ENCODE measurements around the gene DOCK4. TPM values are rescaled to one million over a fixed set of nuclear protein-coding genes. Genes with fewer than 3 reads are reported as not detected.

DOCK4 gene
- total RNA-seq, 6 experiments from 2014 or later, result 9.4 to 29.9 (median 22.8) TPM

DNA sequence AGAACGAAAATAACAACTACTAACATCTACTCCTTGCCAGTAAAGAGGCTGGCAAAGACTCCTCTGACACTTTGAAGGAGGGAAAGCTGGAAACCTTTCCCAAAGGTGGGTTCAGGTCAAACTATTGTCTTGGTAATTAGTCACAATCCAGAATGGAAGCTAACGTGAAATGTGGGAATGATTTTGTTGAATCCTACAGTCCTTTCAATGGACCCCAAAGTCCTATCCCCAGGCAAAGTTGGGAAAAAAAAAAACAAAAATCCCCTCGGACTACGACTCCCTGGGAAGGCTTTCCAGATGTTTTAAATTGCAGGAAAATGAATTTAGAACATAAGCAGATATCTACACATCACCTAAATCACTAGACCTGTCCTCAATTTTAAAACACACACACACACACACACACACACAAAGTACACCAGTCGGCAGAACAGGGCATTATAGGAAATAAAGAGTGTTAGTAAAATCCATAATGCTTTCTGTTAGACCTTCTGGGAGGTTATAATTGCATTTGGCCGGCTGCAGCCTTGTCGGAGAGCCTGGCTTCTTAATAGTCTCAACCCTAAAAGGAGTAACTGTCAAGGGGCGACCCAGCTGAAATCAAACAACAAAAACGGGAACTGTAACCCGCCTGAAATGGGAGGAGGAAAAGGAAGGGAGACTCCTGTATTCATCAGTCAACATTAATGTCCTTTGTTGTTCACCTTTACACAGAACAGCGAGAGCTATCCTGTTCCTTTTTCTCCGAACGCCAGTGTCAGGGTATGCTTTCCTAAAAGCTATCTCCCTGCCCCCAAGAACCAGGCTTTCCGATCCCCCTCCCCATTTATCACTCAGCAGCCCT is 1.5 kb downstream of the DOCK4 start:
- H3K4me1 ChIP-seq, result peaks cover 0 to 41% (median 9%) of the 10 kb centered on the region in 4 donors
- peak overlapping the region; percentile 89 to 91 (median 90) for H3K4me3 ChIP-seq
- intact Hi-C loops (cut with DNase I), result no loop called here
- no peaks in the 10 kb centered on the region for H3K27me3 ChIP-seq
- no peak for TF ChIP-seq POLR2A (IDR thresholded peaks at IDR 0.05)
- TF ChIP-seq, protein P1, sequence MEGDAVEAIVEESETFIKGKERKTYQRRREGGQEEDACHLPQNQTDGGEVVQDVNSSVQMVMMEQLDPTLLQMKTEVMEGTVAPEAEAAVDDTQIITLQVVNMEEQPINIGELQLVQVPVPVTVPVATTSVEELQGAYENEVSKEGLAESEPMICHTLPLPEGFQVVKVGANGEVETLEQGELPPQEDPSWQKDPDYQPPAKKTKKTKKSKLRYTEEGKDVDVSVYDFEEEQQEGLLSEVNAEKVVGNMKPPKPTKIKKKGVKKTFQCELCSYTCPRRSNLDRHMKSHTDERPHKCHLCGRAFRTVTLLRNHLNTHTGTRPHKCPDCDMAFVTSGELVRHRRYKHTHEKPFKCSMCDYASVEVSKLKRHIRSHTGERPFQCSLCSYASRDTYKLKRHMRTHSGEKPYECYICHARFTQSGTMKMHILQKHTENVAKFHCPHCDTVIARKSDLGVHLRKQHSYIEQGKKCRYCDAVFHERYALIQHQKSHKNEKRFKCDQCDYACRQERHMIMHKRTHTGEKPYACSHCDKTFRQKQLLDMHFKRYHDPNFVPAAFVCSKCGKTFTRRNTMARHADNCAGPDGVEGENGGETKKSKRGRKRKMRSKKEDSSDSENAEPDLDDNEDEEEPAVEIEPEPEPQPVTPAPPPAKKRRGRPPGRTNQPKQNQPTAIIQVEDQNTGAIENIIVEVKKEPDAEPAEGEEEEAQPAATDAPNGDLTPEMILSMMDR (IDR thresholded peaks at IDR 0.05), result no peak
- no peaks in the 10 kb centered on the region for H3K36me3 ChIP-seq
- DNase-seq, result no peak
- under 1% methylated on average over 14 of the region's 14 CpGs for WGBS (ENCODE audit: insufficient coverage, low coverage, low lambda C conversion rate, missing lambda C conversion rate)
- ATAC-seq, result peak in 2 of 4 donors; percentile 0 to 1
- peak overlapping the region; percentile 80 to 94 (median 86) for H3K27ac ChIP-seq
- no peaks in the 10 kb centered on the region for H3K9me3 ChIP-seq

DNA sequence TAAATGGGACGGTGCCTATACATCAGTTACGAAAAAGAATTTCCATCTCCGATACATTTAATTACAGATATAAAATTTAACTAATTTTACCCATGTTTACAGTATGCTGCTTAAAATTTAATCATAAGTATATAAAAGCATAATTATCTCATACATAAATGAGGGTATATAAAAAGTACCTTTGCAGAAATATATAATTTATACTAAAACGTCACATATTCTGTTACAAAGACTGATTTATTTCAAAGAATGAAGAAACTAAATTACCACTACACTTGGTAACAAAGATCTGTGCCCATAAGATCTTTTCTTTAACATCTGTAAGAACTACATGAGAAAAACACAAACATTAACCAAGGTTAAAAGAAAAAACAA is 2.8 kb downstream of the DOCK4 start:
- no peak for ATAC-seq
- 51% methylated on average over 4 of the region's 4 CpGs for WGBS (ENCODE audit: insufficient coverage, low coverage, low lambda C conversion rate, missing lambda C conversion rate)
- no peaks in the 10 kb centered on the region for H3K27me3 ChIP-seq
- peaks cover 0 to 43% (median 15%) of the 10 kb centered on the region in 4 donors for H3K4me1 ChIP-seq
- intact Hi-C loops (cut with DNase I), result no loop called here
- no peak overlapping the region for H3K4me3 ChIP-seq
- H3K9me3 ChIP-seq, result no peaks in the 10 kb centered on the region
- DNase-seq, result no peak
- peak overlapping the region in 1 of 3 donors; percentile 56 for H3K27ac ChIP-seq
- no peaks in the 10 kb centered on the region for H3K36me3 ChIP-seq
- TF ChIP-seq, protein P1 (IDR thresholded peaks at IDR 0.05), result no peak
- TF ChIP-seq POLR2A (IDR thresholded peaks at IDR 0.05), result no peak

DNA sequence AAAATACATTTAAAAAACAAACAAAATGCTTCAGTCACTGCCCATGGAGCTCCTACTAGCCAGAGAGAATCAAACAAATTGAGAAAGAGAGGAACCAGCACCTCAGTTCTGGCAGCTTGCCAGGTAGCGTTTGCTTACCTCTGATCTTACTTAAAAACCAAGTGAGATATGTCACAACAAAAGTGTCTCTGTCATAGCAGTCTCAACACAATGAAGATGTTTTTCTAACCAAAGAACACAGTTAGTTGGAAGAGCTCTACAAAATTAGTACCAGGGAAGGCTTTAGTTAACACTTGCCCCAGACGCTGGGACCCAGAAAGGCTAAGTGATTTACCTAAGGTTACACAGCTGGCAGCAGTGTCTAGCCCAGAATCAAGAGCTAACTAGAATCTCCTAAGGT is 3.4 kb downstream of the DOCK4 start:
- H3K4me3 ChIP-seq, result no peak overlapping the region
- intact Hi-C loops (cut with DNase I), result no loop called here
- ATAC-seq (no peak), DNase-seq (peak; percentile 78 to 87 (median 82))
- no peaks in the 10 kb centered on the region for H3K9me3 ChIP-seq
- peak overlapping the region in 2 of 3 donors; percentile 14 to 56 for H3K27ac ChIP-seq
- H3K27me3 ChIP-seq, result no peaks in the 10 kb centered on the region
- no peaks in the 10 kb centered on the region for H3K36me3 ChIP-seq
- peaks cover 0 to 41% (median 15%) of the 10 kb centered on the region in 4 donors for H3K4me1 ChIP-seq
- 17% methylated on average over 2 of the region's 2 CpGs for WGBS (ENCODE audit: insufficient coverage, low coverage, low lambda C conversion rate, missing lambda C conversion rate)
- TF ChIP-seq, protein P1 (IDR thresholded peaks at IDR 0.05), result no peak
- no peak for TF ChIP-seq POLR2A (IDR thresholded peaks at IDR 0.05)

DNA sequence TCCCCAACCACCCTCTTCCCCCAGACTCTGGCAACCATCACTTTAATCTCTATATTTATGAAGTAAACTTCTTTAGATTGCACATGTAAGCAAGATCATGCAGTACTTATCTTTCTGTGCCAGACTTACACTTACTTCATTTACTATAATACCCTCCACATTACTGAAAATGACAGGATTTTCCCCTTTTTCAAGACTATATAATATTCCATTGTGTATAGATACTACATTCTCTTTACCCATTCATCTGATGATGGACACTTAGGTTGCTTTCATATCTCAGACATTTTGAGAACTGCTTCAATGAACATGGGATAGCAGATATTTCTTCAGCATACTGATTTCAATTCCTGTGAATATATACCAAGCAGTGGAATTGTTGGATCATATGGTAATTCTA is 4.4 kb downstream of the DOCK4 start:
- Histone ChIP-seq H3K4me3 (no peak overlapping the region), H3K27me3 (no peaks in the 10 kb centered on the region), H3K4me1 (peaks cover 0 to 33% (median 15%) of the 10 kb centered on the region in 4 donors), H3K9me3 (no peaks in the 10 kb centered on the region), H3K36me3 (no peaks in the 10 kb centered on the region), H3K27ac (no peak overlapping the region)
- ATAC-seq (no peak), DNase-seq (no peak)
- intact Hi-C loops (cut with DNase I), result no loop called here
- TF ChIP-seq, protein P1 (IDR thresholded peaks at IDR 0.05), result no peak
- no peak for TF ChIP-seq POLR2A (IDR thresholded peaks at IDR 0.05)
